GM19043 (cell line): ENCODE results near the gene PSMG4.

Experiments
- ATAC-seq: cut with Tn5 transposase; IDR thresholded peaks from one replicate; pipeline ENCODE4 v1.9.1; 2021; ENCODE audit warnings: low read depth; ENCODE audit not compliant: unreplicated experiment

The PSMG4 gene

DNA sequence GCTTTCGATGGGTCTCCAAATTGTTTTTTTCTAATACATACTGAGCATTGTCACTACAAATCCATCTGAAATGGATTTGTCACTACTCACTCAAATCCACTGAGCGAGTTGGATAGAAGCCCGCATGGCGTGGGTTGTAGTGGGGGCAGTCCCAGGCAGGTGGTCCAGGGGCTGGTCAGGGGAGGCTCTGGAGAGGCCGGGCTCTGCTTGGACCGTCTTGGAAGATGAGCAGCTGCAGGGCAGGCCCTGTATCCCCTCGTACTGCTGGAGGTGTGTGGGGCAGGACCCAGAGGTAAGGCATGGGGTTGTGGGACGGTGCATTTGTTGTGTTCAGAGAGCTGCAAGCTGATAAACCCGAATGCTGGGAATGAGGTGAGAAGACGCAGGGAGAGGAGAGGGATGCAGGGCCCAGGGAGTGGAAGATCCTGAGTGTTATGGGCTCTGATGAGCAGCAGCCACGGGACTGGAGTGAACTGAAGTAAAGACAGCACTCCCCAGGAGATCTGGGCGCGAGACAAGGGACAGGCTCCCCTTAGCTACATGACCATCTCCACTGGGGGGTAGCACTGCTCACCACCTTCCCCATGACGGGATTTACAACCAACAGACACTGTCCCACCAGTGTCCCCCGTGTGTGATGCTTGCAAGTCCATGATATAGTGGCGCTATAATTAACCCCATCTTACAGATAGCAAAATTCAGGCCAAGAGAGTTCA is 45.9 kb downstream of the PSMG4 start:
- no peak for ATAC-seq

DNA sequence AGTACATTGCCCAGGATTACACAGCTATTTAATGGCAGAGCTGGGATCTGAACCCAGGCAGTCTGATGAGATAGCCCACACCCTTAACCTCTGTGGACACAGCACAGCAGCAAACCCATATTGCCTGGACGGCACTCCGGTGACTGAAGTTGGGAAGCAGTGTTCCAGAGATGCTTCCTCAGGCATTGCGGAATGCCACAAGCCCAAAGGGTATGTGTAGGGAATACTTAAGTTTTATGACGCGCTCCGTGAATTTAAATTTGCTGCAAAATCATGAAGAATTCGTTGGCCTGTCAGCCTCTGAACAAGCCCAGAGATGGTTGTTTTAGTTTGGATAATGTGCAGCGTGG is 46.4 kb downstream of the PSMG4 start:
- ATAC-seq, result no peak

DNA sequence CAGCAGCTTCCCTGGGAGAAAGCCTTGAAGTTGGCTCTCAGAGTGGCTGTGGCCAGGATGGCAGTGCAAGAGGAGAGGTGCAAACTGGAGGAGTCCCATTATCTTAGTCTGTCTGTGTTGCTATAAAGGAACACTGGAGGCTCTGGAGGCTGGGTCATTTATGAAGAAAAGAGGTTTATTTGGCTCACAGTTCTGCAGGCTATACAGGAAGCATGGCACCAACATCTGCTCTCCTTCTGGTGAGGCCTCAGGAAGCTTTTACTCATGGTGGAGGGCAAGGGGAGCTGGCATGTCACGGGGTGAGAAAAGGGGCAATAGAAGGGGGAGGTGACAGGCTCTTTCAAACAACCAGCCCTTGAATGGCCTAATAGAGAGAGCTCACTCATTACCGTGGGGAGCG is 47.1 kb downstream of the PSMG4 start:
- ATAC-seq, result no peak

DNA sequence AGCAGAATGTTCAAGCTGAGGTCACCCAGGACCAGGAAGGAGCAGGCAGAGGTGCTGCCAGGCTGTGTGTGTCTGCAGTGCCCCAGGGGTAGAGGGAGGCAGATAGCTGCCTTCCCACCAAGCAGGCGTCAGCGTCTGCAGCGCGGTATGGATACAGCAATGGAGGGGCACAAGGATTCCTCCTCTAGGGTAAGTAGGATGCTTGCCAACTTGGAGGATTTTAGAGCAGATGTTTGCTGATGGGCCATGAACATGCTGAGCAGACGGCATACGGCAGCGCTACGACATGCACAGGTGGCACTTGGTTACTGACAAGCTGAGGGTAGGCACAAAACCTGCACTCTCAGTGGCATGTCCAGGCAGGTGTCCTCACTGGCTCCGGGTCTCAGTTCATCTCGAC is 48.1 kb downstream of the PSMG4 start:
- no peak for ATAC-seq

DNA sequence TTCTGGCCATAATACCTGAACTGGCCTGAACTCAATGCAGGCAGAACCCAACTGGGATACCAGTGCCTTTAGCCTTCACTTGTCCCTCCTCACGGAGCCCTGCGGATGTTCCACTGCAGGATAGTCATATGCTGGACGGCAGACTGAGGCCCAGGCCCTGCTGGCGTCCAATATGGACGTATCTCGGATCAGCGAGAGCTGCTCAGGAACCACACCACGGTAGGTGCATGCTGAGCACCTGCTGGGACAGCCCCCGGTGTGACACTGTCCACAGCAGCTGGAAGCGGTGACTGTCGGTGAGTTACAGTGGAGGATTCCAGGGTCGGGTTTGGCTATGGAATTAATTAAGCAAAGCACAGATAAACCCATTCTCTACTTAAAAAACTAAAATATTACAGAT is 48.7 kb downstream of the PSMG4 start:
- no peak for ATAC-seq

DNA sequence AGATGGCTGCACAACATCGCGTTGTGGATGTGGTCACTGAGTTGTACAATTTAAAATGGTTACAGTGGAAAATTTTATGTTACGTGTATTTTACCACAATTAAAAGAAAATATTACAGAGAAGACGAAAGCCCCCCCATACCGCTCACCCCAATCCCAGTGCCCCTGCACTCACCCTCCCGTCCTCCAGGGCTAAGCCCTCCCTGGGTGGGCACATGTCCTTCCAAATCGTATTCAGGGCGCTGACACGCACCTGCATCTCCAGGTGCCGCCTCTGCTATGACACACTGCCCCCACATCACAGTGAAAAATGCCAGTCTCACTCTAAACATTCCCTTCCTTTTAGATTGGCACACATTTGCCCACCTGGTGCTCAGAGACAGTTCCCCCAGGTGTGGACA is 49.4 kb downstream of the PSMG4 start:
- no peak for ATAC-seq

DNA sequence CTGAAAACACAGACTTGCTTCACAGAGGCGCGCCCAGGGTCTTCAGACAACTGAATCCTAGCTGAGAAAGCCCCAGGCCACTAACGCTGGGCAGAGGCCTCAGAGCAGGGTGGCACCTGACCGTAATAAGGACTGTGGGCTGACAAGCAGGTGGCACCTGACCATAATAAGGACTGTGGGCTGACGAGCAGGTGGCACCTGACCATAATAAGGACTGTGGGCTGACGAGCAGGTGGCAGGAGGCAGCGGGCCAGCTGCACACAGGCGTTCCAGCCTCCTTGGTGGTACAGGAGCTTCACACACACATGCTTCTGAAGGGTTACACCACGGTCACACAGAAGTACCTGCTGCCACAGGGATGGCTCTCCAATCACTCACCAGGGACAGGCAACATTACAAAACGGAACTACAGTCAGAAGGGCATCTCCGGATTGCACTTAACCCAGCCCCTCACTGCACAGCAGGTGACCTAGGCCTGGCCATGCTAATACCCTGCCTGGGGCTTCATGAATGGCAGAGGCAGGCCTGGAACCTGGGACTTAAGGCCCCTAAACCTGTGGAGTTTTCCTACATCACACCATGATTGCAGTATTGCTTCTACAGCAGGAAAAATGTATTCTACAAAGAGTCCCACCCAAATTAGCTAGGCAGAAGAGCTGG is 50.8 kb downstream of the PSMG4 start:
- no peak for ATAC-seq

DNA sequence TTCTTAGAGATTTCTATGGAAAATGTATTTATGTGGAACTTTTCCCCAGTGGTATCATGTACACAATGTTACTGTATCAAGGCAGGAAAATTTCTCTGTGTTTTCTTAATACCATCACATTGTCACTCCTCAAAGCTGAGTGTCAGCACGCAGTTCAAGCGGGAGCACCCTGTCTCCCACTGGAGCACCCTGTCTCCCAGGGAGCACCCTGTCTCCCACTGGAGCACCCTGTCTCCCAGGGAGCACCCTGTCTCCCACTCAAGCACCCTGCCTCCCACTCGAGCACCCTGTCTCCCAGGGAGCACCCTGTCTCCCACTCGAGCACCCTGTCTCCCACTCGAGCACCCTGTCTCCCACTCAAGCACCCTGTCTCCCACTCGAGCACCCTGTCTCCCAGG is 51.3 kb downstream of the PSMG4 start:
- ATAC-seq, result no peak

DNA sequence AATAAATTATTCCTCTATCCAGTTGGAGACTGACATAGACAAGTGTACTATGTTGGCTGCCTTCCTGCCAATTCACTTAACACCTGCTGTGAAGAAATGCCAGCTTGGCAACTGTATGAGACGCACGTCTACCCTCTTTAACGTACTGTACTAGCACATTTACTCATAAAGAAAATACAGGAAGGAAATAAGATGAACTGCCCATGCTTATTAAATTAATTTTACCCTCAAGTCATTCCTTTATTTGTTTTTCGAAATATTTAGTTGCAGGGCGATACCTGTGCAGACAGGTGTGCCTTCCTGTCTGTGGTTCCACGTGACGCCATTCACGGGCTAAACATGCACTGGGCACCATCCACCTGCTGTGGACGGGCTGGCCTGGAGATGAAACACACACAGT is 52.0 kb downstream of the PSMG4 start:
- no peak for ATAC-seq

DNA sequence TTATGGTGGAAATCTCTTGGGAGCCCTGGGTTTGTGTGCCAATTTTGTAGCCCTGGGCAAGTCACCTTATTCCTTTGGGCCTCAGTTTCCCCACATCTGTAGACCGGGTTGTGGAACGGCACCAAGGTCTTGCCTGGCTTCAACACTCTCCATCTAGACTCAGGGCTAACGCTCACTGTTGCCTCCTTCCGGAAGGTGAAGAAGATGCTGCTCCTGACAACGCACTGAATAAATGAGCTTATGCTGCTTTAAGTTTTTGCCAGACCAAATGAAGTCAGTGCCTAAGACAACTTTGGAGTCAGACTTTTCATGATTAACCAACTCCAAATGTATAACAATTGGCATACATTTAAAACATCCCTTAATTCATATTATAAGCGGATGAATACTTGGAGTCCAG is 53.1 kb downstream of the PSMG4 start:
- ATAC-seq, result no peak

DNA sequence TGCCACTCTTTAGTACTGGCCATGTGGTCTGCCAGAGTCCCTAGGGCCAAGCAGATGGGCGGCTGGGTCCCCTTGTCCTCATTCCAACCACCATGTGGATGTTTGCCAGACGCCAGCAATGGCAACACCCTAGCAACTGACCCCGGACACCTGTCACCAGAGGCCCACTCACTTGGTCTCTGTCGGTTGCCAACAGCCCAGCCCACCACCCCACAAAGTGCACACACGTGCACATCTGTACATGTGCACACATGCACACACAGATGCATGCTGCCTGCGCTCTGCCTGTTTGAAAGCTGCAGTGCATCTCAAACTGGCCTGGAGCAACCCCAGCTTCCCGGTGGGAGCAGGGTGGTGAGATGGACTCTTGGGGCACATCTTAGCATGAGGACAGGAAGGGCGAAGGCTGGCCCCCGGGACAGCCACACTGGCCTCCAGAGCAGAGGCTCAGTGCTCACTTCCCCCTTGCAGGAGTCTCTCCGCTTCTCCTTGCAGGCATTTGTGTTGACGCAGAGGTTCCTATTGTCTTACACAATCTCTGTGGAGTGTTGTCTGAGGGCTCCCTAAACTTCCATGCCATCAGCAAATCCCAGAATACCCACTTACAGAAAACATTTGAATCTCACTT is 54.0 kb downstream of the PSMG4 start:
- ATAC-seq, result no peak

DNA sequence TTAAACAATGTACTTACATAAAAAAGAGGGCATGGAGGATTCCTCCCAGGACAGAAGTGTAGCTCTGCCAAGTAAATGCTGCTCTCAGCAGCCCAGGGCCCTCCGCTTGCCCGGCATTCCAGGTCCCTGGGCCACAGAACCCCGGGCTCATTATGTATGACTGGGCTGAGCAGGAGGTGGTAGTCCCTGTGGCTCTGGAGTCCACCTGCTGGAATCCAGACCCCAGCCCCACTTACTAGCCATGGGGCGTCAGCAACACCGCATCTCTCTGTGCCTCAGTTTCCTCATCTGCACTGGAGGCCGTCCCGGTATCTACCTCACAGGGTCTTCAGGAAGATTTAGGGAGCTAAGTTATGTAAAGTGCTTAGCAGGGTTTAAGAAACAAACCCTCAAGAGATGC is 55.4 kb downstream of the PSMG4 start:
- no peak for ATAC-seq

DNA sequence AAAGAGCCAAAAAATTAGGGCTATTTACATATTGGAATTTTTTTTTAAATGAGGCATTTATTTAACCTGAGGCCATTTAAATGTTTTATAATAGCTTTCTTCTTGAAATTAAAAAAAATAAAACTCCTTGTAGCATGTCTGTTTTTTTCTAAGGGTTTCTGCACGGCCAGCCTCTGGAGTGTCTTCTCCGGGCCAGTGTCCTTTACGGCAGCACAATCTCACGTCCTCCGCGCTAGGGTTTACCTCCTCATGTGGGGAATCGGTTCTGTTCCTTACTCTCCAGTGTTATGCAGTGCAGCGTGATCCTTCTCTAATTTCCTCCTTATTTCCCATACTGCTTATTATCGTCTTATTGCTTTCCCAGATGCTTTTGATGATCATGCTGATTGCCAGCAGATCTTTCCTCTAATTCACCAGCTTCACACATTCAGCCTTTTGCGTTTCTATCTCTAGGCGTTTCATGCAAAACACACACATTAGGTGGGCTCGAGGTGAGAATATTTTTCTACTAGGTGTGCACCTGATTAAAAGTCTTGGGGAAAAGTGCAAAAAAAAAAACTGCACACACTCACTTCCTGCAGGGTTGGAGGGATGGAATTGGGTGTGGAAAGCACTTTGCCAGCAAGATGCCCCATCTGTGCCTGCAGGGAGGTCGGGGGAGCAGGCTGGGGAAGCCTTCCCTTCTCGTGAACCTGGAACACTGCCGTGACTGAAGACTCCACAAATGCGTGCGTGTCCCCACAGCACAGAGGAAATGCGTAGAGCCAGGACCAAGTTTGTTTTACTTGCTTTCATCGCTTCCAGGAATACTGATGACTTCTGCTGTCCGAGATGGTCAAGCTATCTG is 56.1 kb downstream of the PSMG4 start:
- ATAC-seq, result no peak

DNA sequence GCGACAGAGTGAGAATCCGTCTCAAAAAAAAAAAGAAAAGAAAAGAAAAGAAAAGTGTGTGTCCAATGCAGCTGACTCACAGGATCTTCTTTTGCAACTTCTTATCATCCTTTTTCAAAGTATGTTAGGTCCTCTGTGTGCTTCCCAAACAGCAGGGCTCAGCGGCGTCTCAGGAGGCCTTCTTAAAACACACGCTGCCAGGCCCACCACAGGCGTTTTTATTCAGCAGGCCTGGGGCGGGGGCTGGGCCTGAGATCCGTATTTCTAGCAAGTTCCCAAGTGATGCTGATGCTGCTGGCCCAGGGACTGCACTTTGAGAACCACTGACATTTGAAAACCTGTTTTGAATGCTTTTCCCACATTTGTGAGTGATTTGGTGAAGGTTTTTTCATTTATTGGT is 57.1 kb downstream of the PSMG4 start:
- no peak for ATAC-seq

DNA sequence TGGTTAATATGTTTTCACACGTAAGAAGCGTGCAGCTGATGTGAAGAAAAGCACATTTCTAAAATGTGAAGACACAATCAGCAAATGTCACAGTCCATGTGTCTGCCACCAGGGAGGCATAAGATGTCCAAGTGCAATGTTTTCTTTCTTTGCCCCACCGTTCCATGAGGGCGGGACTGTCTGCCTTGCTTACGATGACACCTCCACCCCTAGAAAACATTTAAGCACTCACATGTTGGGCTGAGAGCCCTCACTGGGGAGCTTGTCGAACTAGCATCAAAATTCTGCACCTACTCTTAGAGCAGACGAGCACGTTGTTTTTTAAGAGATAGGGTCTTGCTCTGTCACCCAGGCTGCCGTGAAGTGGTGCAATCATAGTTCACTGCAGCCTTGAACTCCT is 57.6 kb downstream of the PSMG4 start:
- no peak for ATAC-seq

DNA sequence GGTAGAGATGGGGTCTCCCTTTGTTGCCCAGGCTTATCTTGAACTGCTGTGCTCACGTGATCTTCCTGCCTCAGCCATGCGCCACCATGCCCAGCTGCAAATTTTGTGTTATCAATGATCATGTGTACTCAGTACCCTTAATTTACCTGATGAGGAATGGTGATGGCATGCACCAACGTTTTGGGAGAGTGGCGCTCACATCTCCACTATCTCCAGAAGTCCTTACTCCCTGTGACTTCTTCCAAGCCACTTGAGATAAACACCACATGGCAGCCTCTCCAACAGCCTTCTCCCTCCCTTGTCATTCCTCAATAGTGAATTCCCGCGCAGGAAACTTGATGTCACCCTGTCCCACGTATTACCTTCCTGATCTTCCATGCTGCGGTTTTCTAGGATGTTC is 58.1 kb downstream of the PSMG4 start:
- ATAC-seq, result no peak
